Measurements from ENCODE around the gene KCNAB3. TPM values are rescaled to one million over a fixed set of nuclear protein-coding genes. Genes with fewer than 3 reads are reported as not detected.

The KCNAB3 gene
- polyA plus RNA-seq, 1 donor (not counting 4 experiments of a cell fraction or from before 2014, with no cell fraction given) = 2.0 TPM

DNA sequence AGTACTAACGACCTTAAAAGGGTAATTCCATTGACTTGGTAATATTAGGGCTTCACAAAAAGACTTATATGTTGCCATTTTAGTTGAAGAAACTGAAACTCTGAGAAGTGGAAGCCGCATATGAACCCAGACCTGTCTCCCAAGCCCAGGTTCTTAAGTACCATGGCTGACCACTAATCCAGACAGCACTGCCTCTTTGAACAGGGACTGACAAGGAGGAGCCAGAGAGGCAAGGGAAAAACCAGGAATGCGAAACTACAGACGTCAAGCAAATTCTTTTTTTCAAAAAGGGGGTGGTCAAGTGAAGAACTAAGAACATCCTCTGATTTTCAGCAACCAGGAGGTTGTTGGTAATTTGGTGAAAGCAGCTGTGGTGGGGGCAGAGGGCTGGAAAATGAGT is 56.6 kb downstream of the KCNAB3 start:
- Histone ChIP-seq H4K20me1 (ENCODE audit: control insufficient read depth, extremely low read depth, insufficient read depth, low read length) (no peaks in the 10 kb centered on the region), H2AFZ (ENCODE audit: control insufficient read depth, low read length) (no peak overlapping the region), H3K9me1 (ENCODE audit: control insufficient read depth, extremely low read depth, insufficient read depth, low read length) (no peaks in the 10 kb centered on the region), H3K27me3 (ENCODE audit: control insufficient read depth, extremely low read depth, insufficient read depth, low read length) (no peaks in the 10 kb centered on the region), H3K4me3 (ENCODE audit: control insufficient read depth in 2 of 3, extremely low read depth in 1 of 3, insufficient read depth in 2 of 3, low read depth in 1 of 3, low read length in 3 of 3) (no peak overlapping the region), H3K9ac (ENCODE audit: control insufficient read depth, extremely low read depth, insufficient read depth, low read length) (no peak overlapping the region), H3K9me3 (ENCODE audit: control insufficient read depth, low read depth, low read length) (no peaks in the 10 kb centered on the region), H3K4me2 (ENCODE audit: control insufficient read depth, extremely low read depth, insufficient read depth, low read depth, low read length) (no peak overlapping the region), H3K4me1 (ENCODE audit: control insufficient read depth, extremely low read depth, insufficient read depth, low read length) (peaks cover 4% of the 10 kb centered on the region), H3K79me2 (ENCODE audit: control insufficient read depth, insufficient read depth, low read length) (no peaks in the 10 kb centered on the region), H3K36me3 (ENCODE audit: control insufficient read depth in 2 of 2, extremely low read depth in 1 of 2, insufficient read depth in 2 of 2, low read length in 2 of 2) (peaks cover 0 to 1% of the 10 kb centered on the region in 2 experiments), H3K27ac (ENCODE audit: control insufficient read depth, insufficient read depth, low read length) (no peak overlapping the region)
- TF ChIP-seq, protein P1, sequence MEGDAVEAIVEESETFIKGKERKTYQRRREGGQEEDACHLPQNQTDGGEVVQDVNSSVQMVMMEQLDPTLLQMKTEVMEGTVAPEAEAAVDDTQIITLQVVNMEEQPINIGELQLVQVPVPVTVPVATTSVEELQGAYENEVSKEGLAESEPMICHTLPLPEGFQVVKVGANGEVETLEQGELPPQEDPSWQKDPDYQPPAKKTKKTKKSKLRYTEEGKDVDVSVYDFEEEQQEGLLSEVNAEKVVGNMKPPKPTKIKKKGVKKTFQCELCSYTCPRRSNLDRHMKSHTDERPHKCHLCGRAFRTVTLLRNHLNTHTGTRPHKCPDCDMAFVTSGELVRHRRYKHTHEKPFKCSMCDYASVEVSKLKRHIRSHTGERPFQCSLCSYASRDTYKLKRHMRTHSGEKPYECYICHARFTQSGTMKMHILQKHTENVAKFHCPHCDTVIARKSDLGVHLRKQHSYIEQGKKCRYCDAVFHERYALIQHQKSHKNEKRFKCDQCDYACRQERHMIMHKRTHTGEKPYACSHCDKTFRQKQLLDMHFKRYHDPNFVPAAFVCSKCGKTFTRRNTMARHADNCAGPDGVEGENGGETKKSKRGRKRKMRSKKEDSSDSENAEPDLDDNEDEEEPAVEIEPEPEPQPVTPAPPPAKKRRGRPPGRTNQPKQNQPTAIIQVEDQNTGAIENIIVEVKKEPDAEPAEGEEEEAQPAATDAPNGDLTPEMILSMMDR (optimal IDR thresholded peaks at IDR 0.05 in 1 of 3, IDR thresholded peaks at IDR 0.05 in 1 of 3, conservative IDR thresholded peaks at IDR 0.05 in 1 of 3; ENCODE audit: extremely low read depth in 1 of 3, insufficient read depth in 2 of 3, low read length in 3 of 3) = no peak
- no peak for TF ChIP-seq EZH2 (IDR thresholded peaks at IDR 0.05; ENCODE audit: low read length)
- no peak for DNase-seq (ENCODE audit: low read depth, low spot score)
- dilution Hi-C loops (cut with MboI; ENCODE audit: extremely low pct_ligation_motif_present, low sequenced_read_pairs) = no loop called here
- FAIRE-seq = no peak

Small RNA genes within 50 kb of the gene (small RNA-seq; reads per million reads assigned to genes)
- 0.07 to 3.0 (median 0.33) reads per million in 3 experiments for gene SCARNA21 (ENCODE audit: insufficient read length in 3 of 3, low read depth in 3 of 3, low replicate concordance in 1 of 3)

Other genes with a start within 250 kb of the KCNAB3 start
- gene TP53, start 242.4 kb downstream of the KCNAB3 start, polyA plus RNA-seq = 14.3 to 60.6 TPM (median 22.0 TPM) in 3 replicates
- 7.7 to 10.6 TPM (median 8.2 TPM) in 3 replicates for gene WRAP53, start 241.4 kb downstream of the KCNAB3 start, polyA plus RNA-seq
- 3.1 to 4.1 TPM (median 3.1 TPM) in 3 replicates for gene EFNB3, start 224.7 kb downstream of the KCNAB3 start, polyA plus RNA-seq
- 0.13 to 0.36 TPM (median 0.13 TPM) in 3 replicates for gene DNAH2, start 212.1 kb downstream of the KCNAB3 start, polyA plus RNA-seq
- 1.0 to 1.6 TPM (median 1.4 TPM) in 3 replicates for gene KDM6B, start 95.6 kb downstream of the KCNAB3 start, polyA plus RNA-seq
- gene TMEM88, start 74.8 kb downstream of the KCNAB3 start, polyA plus RNA-seq = 0.14 to 0.45 TPM (median 0.24 TPM) in 3 replicates
- gene NAA38, start 72.3 kb downstream of the KCNAB3 start, polyA plus RNA-seq = 41.0 to 130 TPM (median 70.9 TPM) in 3 replicates
- 9.0 to 14.8 TPM (median 12.4 TPM) in 3 replicates for gene CYB5D1, start 71.9 kb downstream of the KCNAB3 start, polyA plus RNA-seq
- 27.8 to 30.1 TPM (median 28.1 TPM) in 3 replicates for gene CHD3, start 41.1 kb downstream of the KCNAB3 start, polyA plus RNA-seq
- gene RNF227, start 13.6 kb downstream of the KCNAB3 start, polyA plus RNA-seq = 3.4 to 5.7 TPM (median 3.6 TPM) in 3 replicates
- gene TRAPPC1, start 2.1 kb upstream of the KCNAB3 start, polyA plus RNA-seq = 108 to 396 TPM (median 128 TPM) in 3 replicates
- gene CNTROB, start 2.4 kb upstream of the KCNAB3 start, polyA plus RNA-seq = 17.4 to 20.5 TPM (median 17.4 TPM) in 3 replicates
- gene GUCY2D, start 72.8 kb upstream of the KCNAB3 start, polyA plus RNA-seq = 0.25 to 0.42 TPM in 2 of 3 replicates, not detected in the other
- 29.7 to 56.5 TPM (median 31.9 TPM) in 3 replicates for gene ALOX15B, start 109.2 kb upstream of the KCNAB3 start, polyA plus RNA-seq
- gene ALOX12B, start 157.9 kb upstream of the KCNAB3 start, polyA plus RNA-seq = 0.43 to 0.75 TPM (median 0.47 TPM) in 3 replicates
- 2.0 to 4.6 TPM (median 2.7 TPM) in 3 replicates for gene ALOXE3, start 188.7 kb upstream of the KCNAB3 start, polyA plus RNA-seq
- gene HES7, start 194.2 kb upstream of the KCNAB3 start, polyA plus RNA-seq = 0.05 to 0.33 TPM (median 0.16 TPM) in 3 replicates
- 14.4 to 15.2 TPM (median 15.1 TPM) in 3 replicates for gene PER1, start 222.5 kb upstream of the KCNAB3 start, polyA plus RNA-seq
- 8.1 to 10.4 TPM (median 9.8 TPM) in 3 replicates for gene VAMP2, start 233.1 kb upstream of the KCNAB3 start, polyA plus RNA-seq
- gene TMEM107, start 246.5 kb upstream of the KCNAB3 start, polyA plus RNA-seq = 16.2 to 21.8 TPM (median 19.0 TPM) in 3 replicates